Effector memory CD4-positive, alpha-beta T cell (primary cell): Measurements from ENCODE around the gene HDHD3.
"Not testable (repeated sequence)": the region's sequence is repeated elsewhere in the genome, so short reads cannot be mapped to it uniquely, and the experiment has no call there.

ENCODE experiments used
- DNase-seq, 3 donors: peaks; one replicate each; pipeline ENCODE4 v3.0.0-alpha.2; 2020
- H3K27ac ChIP-seq: 2 replicates; pipeline ENCODE4 v1.7.0; 2013; ENCODE audit warnings: mild to moderate bottlenecking, low read length, moderate library complexity; ENCODE audit not compliant: insufficient read depth, poor library complexity, severe bottlenecking
- H3K27me3 ChIP-seq: replicated peaks from 2 replicates; pipeline ENCODE4 v1.7.0; 2013; ENCODE audit warnings: mild to moderate bottlenecking, low read length; ENCODE audit not compliant: insufficient read depth, control insufficient read depth, poor library complexity, severe bottlenecking
- H3K36me3 ChIP-seq: 2 replicates; pipeline ENCODE4 v1.7.0; 2013; ENCODE audit warnings: mild to moderate bottlenecking, low read length, moderate library complexity; ENCODE audit not compliant: control insufficient read depth, insufficient read depth
- H3K4me1 ChIP-seq: 2 replicates; pipeline ENCODE4 v1.7.0; 2013; ENCODE audit warnings: low read length, mild to moderate bottlenecking; ENCODE audit not compliant: control insufficient read depth, insufficient read depth, poor library complexity, severe bottlenecking
- H3K4me3 ChIP-seq: 2 replicates; pipeline ENCODE4 v1.7.0; 2013; ENCODE audit warnings: low read length, low read depth, mild to moderate bottlenecking; ENCODE audit not compliant: insufficient read depth, poor library complexity, severe bottlenecking
- H3K9me3 ChIP-seq: 2 replicates; pipeline ENCODE4 v1.7.0; 2013; ENCODE audit warnings: mild to moderate bottlenecking, low read length, moderate library complexity; ENCODE audit not compliant: control insufficient read depth

HDHD3 gene

DNA sequence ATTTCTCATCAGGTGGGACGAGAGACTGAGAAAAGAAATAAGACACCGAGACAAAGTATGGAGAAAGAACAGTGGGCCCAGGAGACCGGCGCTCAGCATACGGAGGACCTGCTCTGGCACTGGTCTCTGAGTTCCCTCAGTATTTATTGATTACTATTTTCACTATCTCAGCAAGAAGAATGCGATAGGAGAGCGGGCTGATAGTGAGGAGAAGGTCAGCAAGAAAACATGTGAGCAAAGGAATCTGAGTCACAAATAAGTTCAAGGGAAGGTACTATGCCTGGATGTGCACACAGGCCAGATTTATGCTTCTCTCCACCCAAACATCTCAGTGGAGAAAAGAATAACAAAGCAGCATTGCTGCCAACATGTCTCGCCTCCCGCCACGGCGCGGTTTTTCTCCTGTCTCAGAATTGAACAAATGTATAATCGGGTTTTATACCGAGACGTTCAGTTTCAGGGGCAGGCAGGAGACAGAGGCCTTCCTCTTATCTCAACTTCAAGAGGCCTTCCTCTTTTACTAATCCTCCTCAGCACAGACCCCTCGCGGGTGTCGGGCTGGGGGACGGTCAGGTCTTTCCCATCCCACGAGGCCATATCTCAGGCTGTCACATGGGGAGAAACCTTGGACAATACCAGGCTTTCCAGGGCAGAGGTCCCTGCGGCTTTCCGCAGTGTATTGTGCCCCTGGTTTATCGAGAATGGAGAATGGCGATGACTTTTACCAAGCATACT, 2.5 kb upstream of the HDHD3 start:
- not testable (repeated sequence) for H3K27me3 ChIP-seq

GRCh38 chr9:113375057-113376023, 1.4 kb downstream of the HDHD3 start:
- H3K36me3 ChIP-seq = peaks cover 17% of the 10 kb centered on the region
- H3K9me3 ChIP-seq = no peaks in the 10 kb centered on the region
- H3K27me3 ChIP-seq = no peaks in the 10 kb centered on the region
- no peak for DNase-seq
- H3K4me3 ChIP-seq = no peak overlapping the region
- H3K27ac ChIP-seq = no peak overlapping the region
- peaks cover 3% of the 10 kb centered on the region for H3K4me1 ChIP-seq

More for the DNA sequence above, 2.5 kb upstream of the HDHD3 start:
- not testable (repeated sequence) for H3K36me3 ChIP-seq, H3K4me3 ChIP-seq, H3K9me3 ChIP-seq, DNase-seq, H3K4me1 ChIP-seq, H3K27ac ChIP-seq

- H3K36me3 ChIP-seq = peaks cover 17% of the 10 kb centered on the region
- H3K27me3 ChIP-seq = no peaks in the 10 kb centered on the region
- H3K9me3 ChIP-seq = no peaks in the 10 kb centered on the region
- H3K27ac ChIP-seq = no peak overlapping the region
- DNase-seq = no peak
- H3K4me3 ChIP-seq = no peak overlapping the region
- peaks cover 3% of the 10 kb centered on the region for H3K4me1 ChIP-seq
These were observed 3.0 kb downstream of the HDHD3 start for GRCh38 chr9:113373676-113374392.

DNA sequence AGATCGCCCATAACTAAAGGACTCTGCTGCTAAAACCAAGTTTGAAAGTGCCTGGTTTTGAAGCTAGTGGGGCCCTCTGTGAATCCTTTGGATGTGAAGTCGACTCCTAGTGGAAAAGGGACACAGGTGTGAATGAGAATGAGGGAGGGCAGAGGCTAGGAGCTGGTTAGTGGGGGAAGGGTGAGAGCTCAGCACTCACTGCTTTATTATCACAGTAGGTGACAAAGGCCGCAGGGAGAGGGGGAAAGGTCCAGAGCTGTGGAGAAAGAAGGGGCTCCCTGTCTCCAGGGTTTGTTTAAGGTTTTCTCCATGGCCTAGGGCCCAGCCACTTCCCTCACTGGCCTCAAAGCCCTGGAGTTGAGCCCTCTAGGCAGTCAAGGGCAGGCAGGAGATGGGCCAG, 3.5 kb downstream of the HDHD3 start:
- H3K4me3 ChIP-seq = no peak overlapping the region
- no peaks in the 10 kb centered on the region for H3K9me3 ChIP-seq
- no peak overlapping the region for H3K27ac ChIP-seq
- DNase-seq = no peak
- peaks cover 3% of the 10 kb centered on the region for H3K4me1 ChIP-seq
- peaks cover 17% of the 10 kb centered on the region for H3K36me3 ChIP-seq
- no peaks in the 10 kb centered on the region for H3K27me3 ChIP-seq

DNA sequence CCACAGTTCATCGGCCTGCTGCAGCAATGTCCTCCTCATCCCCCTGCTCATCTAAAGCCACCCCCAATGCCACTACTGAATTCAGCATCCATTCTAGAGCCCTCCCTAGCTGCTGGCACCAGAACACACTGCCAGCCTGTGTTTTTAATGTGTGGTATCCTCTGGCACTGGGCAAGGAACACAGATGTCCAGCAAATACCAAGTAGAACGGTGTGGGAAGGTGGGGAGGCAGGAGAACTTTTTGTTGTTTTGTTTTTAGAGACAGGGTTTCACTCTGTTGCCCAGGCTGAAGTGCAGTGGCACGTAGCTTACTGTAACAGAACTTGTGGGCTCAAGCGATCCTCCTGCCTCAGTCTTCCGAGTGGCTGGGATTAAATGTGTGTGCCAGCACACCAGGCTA, 4.7 kb downstream of the HDHD3 start:
- peaks cover 17% of the 10 kb centered on the region for H3K36me3 ChIP-seq
- H3K4me3 ChIP-seq = no peak overlapping the region
- H3K4me1 ChIP-seq = peaks cover 3% of the 10 kb centered on the region
- H3K27ac ChIP-seq = no peak overlapping the region
- no peak for DNase-seq
- no peaks in the 10 kb centered on the region for H3K9me3 ChIP-seq
- no peaks in the 10 kb centered on the region for H3K27me3 ChIP-seq

DNA sequence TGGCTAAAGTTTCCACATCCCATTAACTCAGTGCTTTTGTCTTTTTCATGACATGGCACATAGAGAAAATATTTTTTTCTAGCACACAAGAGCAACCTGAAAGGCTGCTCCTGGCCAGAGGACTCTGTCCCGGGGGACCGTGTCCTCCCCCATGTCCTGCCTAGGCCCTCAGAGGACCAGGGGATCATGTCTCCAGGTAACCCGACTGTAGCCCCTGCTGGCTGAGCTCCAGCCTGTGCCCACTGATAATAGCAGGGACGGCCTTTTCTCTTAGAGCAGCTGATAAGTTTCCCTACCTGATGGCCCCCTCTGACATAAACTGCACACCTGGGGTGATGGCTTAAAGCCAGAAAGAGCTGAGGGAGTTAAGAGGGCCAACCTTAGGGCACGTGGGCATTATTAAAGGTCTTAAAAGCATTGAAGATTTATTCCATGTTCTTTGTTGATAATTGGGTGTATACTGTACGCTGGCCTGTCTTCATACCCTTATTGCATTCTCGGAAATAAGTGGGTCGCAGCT, 5.9 kb downstream of the HDHD3 start:
- DNase-seq = no peak
- Histone ChIP-seq H3K9me3 (no peaks in the 10 kb centered on the region), H3K4me3 (no peak overlapping the region), H3K36me3 (peaks cover 17% of the 10 kb centered on the region), H3K27me3 (no peaks in the 10 kb centered on the region), H3K4me1 (peaks cover 3% of the 10 kb centered on the region), H3K27ac (no peak overlapping the region)

DNA sequence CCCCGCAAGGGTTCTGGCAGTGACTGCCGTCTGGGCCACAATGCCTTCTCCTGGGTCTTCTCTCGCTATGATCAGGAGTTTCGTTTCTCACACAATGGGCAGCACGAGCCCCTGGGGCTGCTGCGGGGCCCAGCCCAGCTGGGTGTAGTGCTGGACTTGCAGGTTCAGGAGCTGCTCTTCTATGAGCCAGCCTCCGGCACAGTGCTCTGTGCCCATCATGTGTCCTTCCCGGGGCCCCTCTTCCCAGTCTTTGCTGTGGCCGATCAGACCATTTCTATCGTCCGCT, 7.0 kb downstream of the HDHD3 start:
- Histone ChIP-seq H3K36me3 (peaks cover 17% of the 10 kb centered on the region), H3K4me3 (no peak overlapping the region), H3K27me3 (no peaks in the 10 kb centered on the region), H3K4me1 (no peaks in the 10 kb centered on the region), H3K27ac (no peak overlapping the region), H3K9me3 (no peaks in the 10 kb centered on the region)
- no peak for DNase-seq

DNA sequence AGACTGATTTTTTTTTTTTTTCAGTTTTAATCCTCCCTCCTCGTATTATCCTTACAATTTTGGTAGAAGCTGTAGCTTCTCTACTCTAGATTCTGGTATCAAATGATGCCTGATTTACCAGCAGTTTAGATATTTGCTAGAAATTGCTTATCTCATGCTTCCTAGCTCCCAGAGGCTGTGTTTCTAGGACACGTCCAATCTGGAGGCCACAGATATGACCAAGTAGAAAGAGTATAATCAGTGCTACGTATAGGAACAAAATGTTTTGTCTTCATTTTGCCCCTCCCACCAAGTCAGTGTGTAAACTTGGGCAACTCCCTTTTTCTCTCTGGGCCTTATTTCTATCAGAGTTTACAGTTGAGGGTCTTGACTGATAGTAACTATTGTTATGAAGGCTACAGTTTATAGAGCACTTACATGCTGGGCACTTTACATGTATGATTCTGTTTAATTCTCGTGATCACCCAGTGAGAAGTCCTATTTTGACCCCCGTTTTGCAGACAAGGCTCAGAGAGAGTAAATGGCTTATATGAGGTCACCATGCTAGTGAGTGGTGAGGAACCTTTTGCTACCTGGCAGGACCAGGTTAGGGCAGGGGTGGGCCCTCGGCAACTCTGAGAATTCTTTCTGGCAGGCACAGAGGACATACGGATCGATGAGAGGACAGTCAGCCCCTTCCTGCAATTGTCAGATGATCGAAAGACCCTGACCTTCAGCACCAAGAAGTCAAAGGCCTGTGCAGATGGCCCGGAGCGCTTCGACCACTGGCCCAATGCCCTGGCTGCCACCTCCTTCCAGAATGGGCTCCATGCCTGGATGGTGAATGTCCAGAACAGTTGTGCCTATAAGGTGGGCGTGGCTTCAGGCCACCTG, 7.6 kb downstream of the HDHD3 start:
- Histone ChIP-seq H3K9me3 (no peaks in the 10 kb centered on the region), H3K36me3 (peaks cover 13% of the 10 kb centered on the region), H3K27me3 (no peaks in the 10 kb centered on the region), H3K27ac (no peak overlapping the region), H3K4me3 (no peak overlapping the region), H3K4me1 (no peaks in the 10 kb centered on the region)
- no peak for DNase-seq

GRCh38 chr9:113368348-113368981, 8.3 kb downstream of the HDHD3 start:
- H3K27me3 ChIP-seq = no peaks in the 10 kb centered on the region
- no peak overlapping the region for H3K27ac ChIP-seq
- H3K4me1 ChIP-seq = no peaks in the 10 kb centered on the region
- H3K36me3 ChIP-seq = peaks cover 7% of the 10 kb centered on the region
- no peak overlapping the region for H3K4me3 ChIP-seq
- H3K9me3 ChIP-seq = no peaks in the 10 kb centered on the region
- no peak for DNase-seq
